K562 (cell line): ENCODE data around the gene UCKL1. TPM values are rescaled to one million over a fixed set of nuclear protein-coding genes. Genes with fewer than 3 reads are reported as not detected.

Experiments
- ATF1 ChIP-seq, 2 experiments: fragments of 450-650 bp in 1 of 2; IDR thresholded peaks; 2 replicates each; pipeline ENCODE4 v1.6.1; 2016; ENCODE audit warnings: missing compliant biosample characterization in 1 of 2, missing genetic modification characterization in 1 of 2
- BHLHE40 ChIP-seq: IDR thresholded peaks from 2 replicates; pipeline ENCODE4 v1.6.1; 2011; ENCODE audit warnings: low read length, improper control_type of control experiment
- ELF4 ChIP-seq: fragments of 450-650 bp; formaldehyde crosslinking; IDR thresholded peaks from 2 replicates; pipeline ENCODE4 v1.4.0; 2022; ENCODE audit warnings: missing genetic modification characterization
- HMG20B ChIP-seq: fragments of 250-450 bp; sonication (Bioruptor Pico); IDR thresholded peaks from 2 replicates; pipeline ENCODE4 v1.5.0; 2021; ENCODE audit warnings: mild to moderate bottlenecking
- HNRNPUL1 ChIP-seq: fragments of 200-400 bp; formaldehyde crosslinking; IDR thresholded peaks from 2 replicates; pipeline ENCODE4 v1.6.1; 2017; ENCODE audit warnings: low read length
- KDM2B ChIP-seq: fragments of 250-450 bp; sonication (Bioruptor Pico); IDR thresholded peaks from 2 replicates; pipeline ENCODE4 v1.8.0; 2021; ENCODE audit warnings: mild to moderate bottlenecking, moderate library complexity
- MTA3 ChIP-seq: fragments of 450-650 bp; formaldehyde crosslinking; IDR thresholded peaks from 2 replicates; pipeline ENCODE4 v1.6.1; 2017; ENCODE audit warnings: mild to moderate bottlenecking, borderline replicate concordance
- NCOA4 ChIP-seq: fragments of 450-650 bp; IDR thresholded peaks from 2 replicates; pipeline ENCODE4 v1.6.1; 2018; ENCODE audit warnings: mild to moderate bottlenecking; ENCODE audit not compliant: partially characterized antibody
- STAT5A ChIP-seq: IDR thresholded peaks from 2 replicates; pipeline ENCODE4 v1.6.1; 2012; ENCODE audit warnings: low read length, inconsistent platforms, borderline replicate concordance
- TGIF2 ChIP-seq: sonication (generic); formaldehyde crosslinking; IDR thresholded peaks from 2 replicates; pipeline ENCODE4 v1.8.1; 2022; ENCODE audit warnings: mild to moderate bottlenecking, missing genetic modification reagents, moderate library complexity
- ZNF239 ChIP-seq: fragments of 250-450 bp; sonication (Bioruptor Pico); IDR thresholded peaks from 2 replicates; pipeline ENCODE4 v1.4.0; 2020; ENCODE audit warnings: mild to moderate bottlenecking
- ZNF644 ChIP-seq: fragments of 200-800 bp; sonication (Bioruptor generic); IDR thresholded peaks from 2 replicates; pipeline ENCODE4 v1.6.1; 2016; ENCODE audit warnings: low read depth, missing genetic modification characterization, missing compliant biosample characterization
- ZNF79 ChIP-seq: fragments of 250-450 bp; sonication (Bioruptor Pico); IDR thresholded peaks from 2 replicates; pipeline ENCODE4 v1.4.0; 2020; ENCODE audit warnings: low read depth, mild to moderate bottlenecking, moderate library complexity
- polyA plus RNA-seq, 8 experiments: library from polyadenylated mRNA; depleted of rRNA in 4 of 8; stranded (reverse) in 5 of 8; unstranded in 3 of 8; fragments of >200 nt; fragmentation: Nextera tagmentation in 2 of 8; fragmentation: Illumina TruSeq in 1 of 8; extraction: Ambion mirVana in 2 of 8; extraction: Trizol in 1 of 8; gene quantifications; 2 replicates each; pipeline versions ENCODE4 v1.2.1 to v1.2.3, GENCODE V29; 2011 to 2014; ENCODE audit warnings: inconsistent platforms in 1 of 8, missing spikeins in 1 of 8
- total RNA-seq, 7 experiments: library from RNA; depleted of rRNA in 6 of 7; stranded (reverse); fragments of >200 nt in 6 of 7; fragmentation: Illumina TruSeq in 2 of 7; extraction: Trizol in 2 of 7; gene quantifications; 2 replicates each; pipeline versions ENCODE4 v1.2.1 to v1.2.3, GENCODE V29; 2011 to 2021; ENCODE audit warnings: low replicate concordance in 1 of 7
- TF ChIP-seq, protein P1 (sequence below): fragments of 250-450 bp; sonication (Bioruptor Pico); IDR thresholded peaks from 2 replicates; pipeline ENCODE4 v1.8.0; 2021; ENCODE audit warnings: mild to moderate bottlenecking, moderate library complexity
- TF ChIP-seq, protein P2 (sequence below): fragments of 250-450 bp; sonication (Bioruptor Pico); IDR thresholded peaks from 2 replicates; pipeline ENCODE4 v1.4.0; 2020; ENCODE audit warnings: mild to moderate bottlenecking, moderate library complexity
- TF ChIP-seq, protein P3 (sequence below): sonication (generic); formaldehyde crosslinking; IDR thresholded peaks from 2 replicates; pipeline ENCODE4 v1.8.1; 2023; ENCODE audit warnings: missing genetic modification reagents, mild to moderate bottlenecking, borderline replicate concordance
- TF ChIP-seq, protein P4 (sequence below): fragments of 250-450 bp; sonication (Bioruptor Pico); IDR thresholded peaks from 2 replicates; pipeline ENCODE4 v1.4.0; 2020; ENCODE audit warnings: mild to moderate bottlenecking

The UCKL1 gene
- total and polyA plus RNA-seq, 9 of the 15 experiments (the other 6 are each of a cell fraction or from before 2014, with no cell fraction given), result 3.1 to 52.8 (median 24.2) TPM

DNA sequence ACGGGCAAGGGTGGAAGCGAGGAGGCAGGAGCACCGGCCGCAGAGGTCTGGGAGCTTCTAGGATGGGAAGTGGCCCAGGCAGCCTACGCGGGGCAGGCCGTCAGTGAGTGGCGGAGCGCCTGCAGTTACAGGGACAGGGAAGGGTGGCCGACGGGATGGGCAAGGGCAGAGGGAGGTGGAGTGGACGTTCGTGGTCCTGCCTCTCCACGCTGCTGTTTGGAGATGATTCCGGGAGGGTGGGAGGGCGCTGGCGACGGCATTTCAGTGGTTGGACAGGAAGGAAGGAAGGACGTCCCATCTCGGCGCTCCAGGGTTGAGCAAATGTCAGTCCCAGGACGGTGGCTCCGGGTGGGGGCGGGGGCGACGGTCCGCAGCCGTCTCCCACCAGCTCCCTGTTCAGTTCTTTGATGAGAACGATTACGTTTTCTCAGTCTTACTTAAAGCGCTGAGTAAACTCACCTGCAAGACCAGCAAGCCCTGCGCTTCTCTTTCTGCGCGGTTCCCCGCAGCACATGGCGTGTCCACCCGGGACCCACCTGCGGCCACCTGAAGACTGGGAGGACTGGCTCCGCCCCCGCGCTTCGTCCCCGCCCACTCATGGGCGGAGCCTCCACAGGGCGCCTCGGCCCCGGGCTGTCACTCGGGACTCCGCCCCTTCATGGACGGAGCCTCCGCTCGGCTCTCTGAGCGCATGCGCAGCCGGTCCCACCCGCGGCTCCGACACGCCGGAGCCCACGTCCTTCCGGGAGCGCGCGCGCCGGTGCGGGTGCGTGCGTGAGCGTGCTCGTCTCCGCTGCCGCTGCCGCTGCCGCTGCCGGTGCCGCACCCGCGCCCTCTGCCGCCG is 61.6 kb downstream of the UCKL1 start, which contains the start of gene DNAJC5 (continued):
- no peak for TF ChIP-seq KDM2B (CRISPR knock-in tag)
- TF ChIP-seq, protein P1, sequence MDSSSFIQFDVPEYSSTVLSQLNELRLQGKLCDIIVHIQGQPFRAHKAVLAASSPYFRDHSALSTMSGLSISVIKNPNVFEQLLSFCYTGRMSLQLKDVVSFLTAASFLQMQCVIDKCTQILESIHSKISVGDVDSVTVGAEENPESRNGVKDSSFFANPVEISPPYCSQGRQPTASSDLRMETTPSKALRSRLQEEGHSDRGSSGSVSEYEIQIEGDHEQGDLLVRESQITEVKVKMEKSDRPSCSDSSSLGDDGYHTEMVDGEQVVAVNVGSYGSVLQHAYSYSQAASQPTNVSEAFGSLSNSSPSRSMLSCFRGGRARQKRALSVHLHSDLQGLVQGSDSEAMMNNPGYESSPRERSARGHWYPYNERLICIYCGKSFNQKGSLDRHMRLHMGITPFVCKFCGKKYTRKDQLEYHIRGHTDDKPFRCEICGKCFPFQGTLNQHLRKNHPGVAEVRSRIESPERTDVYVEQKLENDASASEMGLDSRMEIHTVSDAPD (CRISPR knock-in tag), result no peak
- TF ChIP-seq ZNF644, result no peak
- TF ChIP-seq, protein P2, sequence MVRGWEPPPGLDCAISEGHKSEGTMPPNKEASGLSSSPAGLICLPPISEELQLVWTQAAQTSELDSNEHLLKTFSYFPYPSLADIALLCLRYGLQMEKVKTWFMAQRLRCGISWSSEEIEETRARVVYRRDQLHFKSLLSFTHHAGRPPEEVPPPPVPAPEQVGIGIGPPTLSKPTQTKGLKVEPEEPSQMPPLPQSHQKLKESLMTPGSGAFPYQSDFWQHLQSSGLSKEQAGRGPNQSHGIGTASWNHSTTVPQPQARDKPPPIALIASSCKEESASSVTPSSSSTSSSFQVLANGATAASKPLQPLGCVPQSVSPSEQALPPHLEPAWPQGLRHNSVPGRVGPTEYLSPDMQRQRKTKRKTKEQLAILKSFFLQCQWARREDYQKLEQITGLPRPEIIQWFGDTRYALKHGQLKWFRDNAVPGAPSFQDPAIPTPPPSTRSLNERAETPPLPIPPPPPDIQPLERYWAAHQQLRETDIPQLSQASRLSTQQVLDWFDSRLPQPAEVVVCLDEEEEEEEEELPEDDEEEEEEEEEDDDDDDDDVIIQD (CRISPR knock-in tag), result no peak
- no peak for TF ChIP-seq ZNF239 (CRISPR knock-in tag)
- no peak for TF ChIP-seq TGIF2
- no peak for TF ChIP-seq STAT5A
- no peak for TF ChIP-seq BHLHE40
- no peak for TF ChIP-seq NCOA4
- TF ChIP-seq ZNF79 (CRISPR knock-in tag), result no peak
- TF ChIP-seq, protein P3, sequence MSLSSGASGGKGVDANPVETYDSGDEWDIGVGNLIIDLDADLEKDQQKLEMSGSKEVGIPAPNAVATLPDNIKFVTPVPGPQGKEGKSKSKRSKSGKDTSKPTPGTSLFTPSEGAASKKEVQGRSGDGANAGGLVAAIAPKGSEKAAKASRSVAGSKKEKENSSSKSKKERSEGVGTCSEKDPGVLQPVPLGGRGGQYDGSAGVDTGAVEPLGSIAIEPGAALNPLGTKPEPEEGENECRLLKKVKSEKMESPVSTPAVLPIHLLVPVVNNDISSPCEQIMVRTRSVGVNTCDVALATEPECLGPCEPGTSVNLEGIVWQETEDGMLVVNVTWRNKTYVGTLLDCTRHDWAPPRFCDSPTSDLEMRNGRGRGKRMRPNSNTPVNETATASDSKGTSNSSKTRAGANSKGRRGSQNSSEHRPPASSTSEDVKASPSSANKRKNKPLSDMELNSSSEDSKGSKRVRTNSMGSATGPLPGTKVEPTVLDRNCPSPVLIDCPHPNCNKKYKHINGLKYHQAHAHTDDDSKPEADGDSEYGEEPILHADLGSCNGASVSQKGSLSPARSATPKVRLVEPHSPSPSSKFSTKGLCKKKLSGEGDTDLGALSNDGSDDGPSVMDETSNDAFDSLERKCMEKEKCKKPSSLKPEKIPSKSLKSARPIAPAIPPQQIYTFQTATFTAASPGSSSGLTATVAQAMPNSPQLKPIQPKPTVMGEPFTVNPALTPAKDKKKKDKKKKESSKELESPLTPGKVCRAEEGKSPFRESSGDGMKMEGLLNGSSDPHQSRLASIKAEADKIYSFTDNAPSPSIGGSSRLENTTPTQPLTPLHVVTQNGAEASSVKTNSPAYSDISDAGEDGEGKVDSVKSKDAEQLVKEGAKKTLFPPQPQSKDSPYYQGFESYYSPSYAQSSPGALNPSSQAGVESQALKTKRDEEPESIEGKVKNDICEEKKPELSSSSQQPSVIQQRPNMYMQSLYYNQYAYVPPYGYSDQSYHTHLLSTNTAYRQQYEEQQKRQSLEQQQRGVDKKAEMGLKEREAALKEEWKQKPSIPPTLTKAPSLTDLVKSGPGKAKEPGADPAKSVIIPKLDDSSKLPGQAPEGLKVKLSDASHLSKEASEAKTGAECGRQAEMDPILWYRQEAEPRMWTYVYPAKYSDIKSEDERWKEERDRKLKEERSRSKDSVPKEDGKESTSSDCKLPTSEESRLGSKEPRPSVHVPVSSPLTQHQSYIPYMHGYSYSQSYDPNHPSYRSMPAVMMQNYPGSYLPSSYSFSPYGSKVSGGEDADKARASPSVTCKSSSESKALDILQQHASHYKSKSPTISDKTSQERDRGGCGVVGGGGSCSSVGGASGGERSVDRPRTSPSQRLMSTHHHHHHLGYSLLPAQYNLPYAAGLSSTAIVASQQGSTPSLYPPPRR (CRISPR knock-in tag), result no peak
- TF ChIP-seq ATF1 (CRISPR knock-in tag; IDR thresholded peaks at IDR 0.05), result no peak
- TF ChIP-seq ATF1 (tag; IDR thresholded peaks at IDR 0.05), result no peak
- TF ChIP-seq MTA3, result peak; percentile 96
- no peak for TF ChIP-seq ELF4
- TF ChIP-seq, protein P4, sequence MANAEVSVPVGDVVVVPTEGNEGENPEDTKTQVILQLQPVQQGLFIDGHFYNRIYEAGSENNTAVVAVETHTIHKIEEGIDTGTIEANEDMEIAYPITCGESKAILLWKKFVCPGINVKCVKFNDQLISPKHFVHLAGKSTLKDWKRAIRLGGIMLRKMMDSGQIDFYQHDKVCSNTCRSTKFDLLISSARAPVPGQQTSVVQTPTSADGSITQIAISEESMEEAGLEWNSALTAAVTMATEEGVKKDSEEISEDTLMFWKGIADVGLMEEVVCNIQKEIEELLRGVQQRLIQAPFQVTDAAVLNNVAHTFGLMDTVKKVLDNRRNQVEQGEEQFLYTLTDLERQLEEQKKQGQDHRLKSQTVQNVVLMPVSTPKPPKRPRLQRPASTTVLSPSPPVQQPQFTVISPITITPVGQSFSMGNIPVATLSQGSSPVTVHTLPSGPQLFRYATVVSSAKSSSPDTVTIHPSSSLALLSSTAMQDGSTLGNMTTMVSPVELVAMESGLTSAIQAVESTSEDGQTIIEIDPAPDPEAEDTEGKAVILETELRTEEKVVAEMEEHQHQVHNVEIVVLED (CRISPR knock-in tag), result peak; percentile 97
- TF ChIP-seq HMG20B (CRISPR knock-in tag), result no peak
- no peak for TF ChIP-seq HNRNPUL1
